ENCODE data around the gene GNAT1. TPM values are rescaled to one million over a fixed set of nuclear protein-coding genes. Genes with fewer than 3 reads are reported as not detected.
A peak's percentile ranks its signal among the peaks of the same experiment; 100 is the strongest.

Gene GNAT1
- total and polyA plus RNA-seq, 2 of the 13 experiments (the other 11 are each of a cell fraction or from before 2014, with no cell fraction given): 0.15 TPM; not detected in 1

- TF ChIP-seq MYPOP (CRISPR knock-in tag; IDR thresholded peaks at IDR 0.05) (no peak), SKI (IDR thresholded peaks at IDR 0.05; ENCODE audit: partially characterized antibody) (no peak), FLYWCH1 (CRISPR knock-in tag; IDR thresholded peaks at IDR 0.05) (no peak), MBD4 (IDR thresholded peaks at IDR 0.05; ENCODE audit: borderline replicate concordance, low read length) (no peak), MYNN (CRISPR knock-in tag; IDR thresholded peaks at IDR 0.05; ENCODE audit: low read depth) (no peak), NCOA2 (CRISPR knock-in tag; IDR thresholded peaks at IDR 0.05) (no peak), ZNF788 (CRISPR knock-in tag; IDR thresholded peaks at IDR 0.05; ENCODE audit: borderline replicate concordance) (no peak), CCDC6 (CRISPR knock-in tag; IDR thresholded peaks at IDR 0.05) (no peak), SPEN (CRISPR knock-in tag; IDR thresholded peaks at IDR 0.05; ENCODE audit: low read depth) (0 out of 2 replicates have a peak, but pooled peaks have one; percentile 2), ZBTB7A (CRISPR knock-in tag; IDR thresholded peaks at IDR 0.05) (no peak), ZFX (CRISPR knock-in tag; IDR thresholded peaks at IDR 0.05; ENCODE audit: low read depth) (no peak), PCBP1 (IDR thresholded peaks at IDR 0.05; ENCODE audit: borderline replicate concordance, low read depth, low read length) (no peak), PBX2 (CRISPR knock-in tag; IDR thresholded peaks at IDR 0.05) (no peak), ATF2 (CRISPR knock-in tag; IDR thresholded peaks at IDR 0.05) (no peak), ZNF75D (CRISPR knock-in tag; IDR thresholded peaks at IDR 0.05; ENCODE audit: borderline replicate concordance) (no peak), ZNF737 (CRISPR knock-in tag; IDR thresholded peaks at IDR 0.05; ENCODE audit: borderline replicate concordance) (no peak), ATM (IDR thresholded peaks at IDR 0.05; ENCODE audit: borderline replicate concordance) (no peak), SMAD1 (CRISPR knock-in tag; IDR thresholded peaks at IDR 0.05; ENCODE audit: borderline replicate concordance, low read depth) (0 out of 2 replicates have a peak, but pooled peaks have one; percentile 19), ATAD3A (CRISPR knock-in tag; IDR thresholded peaks at IDR 0.05) (no peak), MED13 (CRISPR knock-in tag; IDR thresholded peaks at IDR 0.05) (no peak), ZNF451 (CRISPR knock-in tag; IDR thresholded peaks at IDR 0.05) (no peak), CREM (IDR thresholded peaks at IDR 0.05) (no peak), CREM (CRISPR knock-in tag; IDR thresholded peaks at IDR 0.05) (no peak)
- TF ChIP-seq, protein P1, sequence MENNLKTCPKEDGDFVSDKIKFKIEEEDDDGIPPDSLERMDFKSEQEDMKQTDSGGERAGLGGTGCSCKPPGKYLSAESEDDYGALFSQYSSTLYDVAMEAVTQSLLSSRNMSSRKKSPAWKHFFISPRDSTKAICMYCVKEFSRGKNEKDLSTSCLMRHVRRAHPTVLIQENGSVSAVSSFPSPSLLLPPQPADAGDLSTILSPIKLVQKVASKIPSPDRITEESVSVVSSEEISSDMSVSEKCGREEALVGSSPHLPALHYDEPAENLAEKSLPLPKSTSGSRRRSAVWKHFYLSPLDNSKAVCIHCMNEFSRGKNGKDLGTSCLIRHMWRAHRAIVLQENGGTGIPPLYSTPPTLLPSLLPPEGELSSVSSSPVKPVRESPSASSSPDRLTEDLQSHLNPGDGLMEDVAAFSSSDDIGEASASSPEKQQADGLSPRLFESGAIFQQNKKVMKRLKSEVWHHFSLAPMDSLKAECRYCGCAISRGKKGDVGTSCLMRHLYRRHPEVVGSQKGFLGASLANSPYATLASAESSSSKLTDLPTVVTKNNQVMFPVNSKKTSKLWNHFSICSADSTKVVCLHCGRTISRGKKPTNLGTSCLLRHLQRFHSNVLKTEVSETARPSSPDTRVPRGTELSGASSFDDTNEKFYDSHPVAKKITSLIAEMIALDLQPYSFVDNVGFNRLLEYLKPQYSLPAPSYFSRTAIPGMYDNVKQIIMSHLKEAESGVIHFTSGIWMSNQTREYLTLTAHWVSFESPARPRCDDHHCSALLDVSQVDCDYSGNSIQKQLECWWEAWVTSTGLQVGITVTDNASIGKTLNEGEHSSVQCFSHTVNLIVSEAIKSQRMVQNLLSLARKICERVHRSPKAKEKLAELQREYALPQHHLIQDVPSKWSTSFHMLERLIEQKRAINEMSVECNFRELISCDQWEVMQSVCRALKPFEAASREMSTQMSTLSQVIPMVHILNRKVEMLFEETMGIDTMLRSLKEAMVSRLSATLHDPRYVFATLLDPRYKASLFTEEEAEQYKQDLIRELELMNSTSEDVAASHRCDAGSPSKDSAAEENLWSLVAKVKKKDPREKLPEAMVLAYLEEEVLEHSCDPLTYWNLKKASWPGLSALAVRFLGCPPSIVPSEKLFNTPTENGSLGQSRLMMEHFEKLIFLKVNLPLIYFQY (CRISPR knock-in tag; IDR thresholded peaks at IDR 0.05; ENCODE audit: borderline replicate concordance): no peak
These were observed 55.1 kb downstream of the GNAT1 start (continued) for GRCh38 chr3:50246517-50246954.

Data from HepG2 (cell line).